Stimulated activated naive CD4-positive, alpha-beta T cell treated with Interleukin-2 at 50 U/mL for 16 hours (primary cell): ENCODE results near the gene SGCD.

Experiments
- DNase-seq: peaks from one replicate; lab custom pipeline; 2025; lab: John Stamatoyannopoulos, UW

Gene SGCD

DNA sequence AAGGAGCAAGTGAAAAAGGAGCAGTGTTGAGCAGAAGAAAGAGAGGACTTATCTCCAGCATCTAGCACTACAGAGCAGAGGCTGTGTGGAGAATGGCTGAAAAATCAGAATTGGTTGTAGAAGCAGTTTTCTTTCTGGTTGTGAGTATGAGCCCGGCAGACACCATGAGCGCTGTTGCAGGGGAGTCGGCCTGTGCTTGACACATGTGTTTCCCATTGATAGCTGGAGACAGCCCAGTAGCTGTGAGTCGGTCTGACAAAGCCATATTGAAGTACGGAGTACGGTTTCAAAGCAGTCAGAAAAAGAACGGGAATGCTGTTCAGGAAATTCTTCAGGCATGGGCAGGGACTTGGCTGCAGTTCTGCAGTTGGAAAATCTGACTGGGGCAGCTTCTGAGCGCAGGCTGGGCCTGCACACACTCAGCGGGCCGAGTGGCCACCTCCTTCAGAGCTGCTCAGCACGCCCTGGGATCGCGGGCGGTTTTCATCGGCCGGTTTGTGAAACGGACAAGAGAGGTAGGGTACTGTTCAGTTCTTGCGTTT, at the start of gene SGCD:
Gene SGCD (plus strand): TSS at position 447 of the 542 bp plus-strand sequence.
- DNase-seq: no peak

DNA sequence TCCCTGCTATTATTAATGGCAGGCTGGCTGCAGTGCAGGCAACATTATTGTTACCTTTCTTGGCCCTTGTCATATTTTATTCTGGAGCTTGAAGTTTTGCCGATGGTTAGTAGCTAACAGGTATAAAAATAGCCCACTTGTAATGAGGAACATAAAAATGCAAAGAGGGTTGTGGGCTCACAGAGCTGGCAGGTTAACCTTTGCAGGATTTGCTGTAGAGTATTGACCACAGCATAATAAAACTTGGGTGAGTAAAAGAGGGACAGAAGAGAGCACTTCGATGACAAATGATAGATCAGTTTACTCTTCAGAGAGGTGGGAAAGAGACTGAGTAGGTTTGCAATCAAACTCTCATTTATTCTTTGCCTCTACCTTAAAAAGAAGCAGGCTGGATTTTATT, 49.7 kb upstream of the SGCD start:
- no peak for DNase-seq

DNA sequence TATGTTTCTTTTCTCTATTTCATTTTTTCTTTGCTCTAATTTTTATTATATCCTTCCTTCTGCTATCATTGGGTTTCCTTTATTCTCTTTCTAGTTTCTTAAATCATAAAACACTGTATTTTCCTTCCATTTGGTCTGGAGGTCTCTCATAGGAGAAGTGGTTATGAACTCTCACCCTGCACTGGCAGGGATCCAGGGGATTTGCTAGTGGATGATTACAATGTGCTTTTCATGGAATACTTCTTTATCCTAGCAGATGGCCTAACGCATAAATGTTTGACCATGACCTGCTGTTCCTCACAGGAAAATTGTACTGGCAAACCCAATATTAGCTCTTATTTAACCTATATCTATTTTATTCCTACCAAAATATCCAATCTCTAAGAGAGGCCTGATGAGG, 31.5 kb upstream of the SGCD start:
- DNase-seq: no peak

DNA sequence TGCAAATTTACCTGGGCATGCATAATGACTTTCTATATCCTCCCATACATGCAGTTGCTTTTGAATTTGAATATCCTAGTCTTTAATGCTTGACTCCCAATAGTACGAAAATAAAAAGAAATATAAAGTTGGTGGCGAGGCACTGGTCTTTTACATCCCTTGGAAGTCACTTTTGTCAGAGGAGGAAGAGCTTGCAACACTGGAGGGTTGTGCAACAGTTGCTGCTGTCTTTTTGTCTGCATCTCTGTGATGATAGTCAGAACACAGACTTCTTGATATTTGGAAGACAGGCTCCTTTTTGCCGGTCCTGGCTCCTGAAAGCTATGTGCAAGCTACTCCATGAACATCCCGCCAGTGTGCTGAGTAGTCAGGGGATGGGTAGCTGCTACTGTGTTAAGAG, 16.8 kb upstream of the SGCD start:
- DNase-seq: no peak

DNA sequence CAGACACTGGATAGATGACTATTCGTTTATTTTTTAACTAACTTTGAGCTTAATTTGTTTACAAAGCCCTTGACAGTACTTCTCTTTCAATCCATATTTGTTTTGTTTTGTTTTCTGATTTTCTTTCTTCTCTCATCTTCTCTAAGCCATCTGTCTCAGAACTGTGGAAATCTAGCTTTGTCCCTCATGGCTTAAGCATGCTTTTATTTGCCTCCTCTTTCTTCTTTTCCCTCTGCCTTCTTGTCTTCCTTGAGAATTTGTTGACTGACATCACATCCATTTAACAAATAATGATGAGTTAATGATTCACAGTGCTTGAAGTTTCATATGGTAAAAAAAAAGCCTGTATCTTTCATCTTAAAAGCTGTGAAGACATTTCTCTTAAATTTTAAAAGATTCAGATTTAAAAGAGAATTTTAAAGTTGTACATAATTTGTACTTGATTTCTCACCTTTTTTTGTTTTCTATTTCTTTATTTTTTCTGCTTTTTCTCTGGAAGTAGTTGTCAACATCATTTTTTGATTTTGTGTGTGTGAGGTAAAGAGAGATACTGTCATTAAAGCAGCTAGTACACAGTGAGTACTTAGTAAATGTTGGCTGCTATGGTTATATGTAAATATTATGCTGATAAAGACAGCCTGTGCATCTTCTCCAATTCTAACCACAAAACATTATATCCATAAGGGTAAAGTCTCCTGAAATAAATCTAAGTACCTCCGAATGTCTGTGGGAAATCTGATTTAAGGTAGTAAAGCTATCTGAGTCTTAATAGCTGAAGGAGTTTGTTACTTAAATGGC, 13.9 kb upstream of the SGCD start:
- DNase-seq: no peak

DNA sequence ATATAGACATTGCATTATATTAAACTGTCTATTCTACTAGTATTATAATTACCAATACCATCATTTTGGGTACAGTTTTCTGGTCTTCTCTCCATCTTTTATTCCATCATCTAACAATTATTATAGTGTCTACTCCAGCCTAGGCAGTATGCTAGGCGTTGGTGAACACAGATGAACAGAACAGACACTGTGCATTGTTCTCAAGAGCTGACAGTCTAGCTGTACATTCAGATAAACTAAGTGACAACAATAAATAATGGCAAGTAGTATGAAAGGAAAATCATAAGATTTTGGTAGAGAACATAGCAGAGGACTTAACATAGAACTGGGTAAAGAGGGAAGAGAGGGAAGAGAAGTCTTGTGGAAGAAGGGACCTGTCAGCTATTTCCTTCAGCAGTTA, 12.5 kb upstream of the SGCD start:
- no peak for DNase-seq

DNA sequence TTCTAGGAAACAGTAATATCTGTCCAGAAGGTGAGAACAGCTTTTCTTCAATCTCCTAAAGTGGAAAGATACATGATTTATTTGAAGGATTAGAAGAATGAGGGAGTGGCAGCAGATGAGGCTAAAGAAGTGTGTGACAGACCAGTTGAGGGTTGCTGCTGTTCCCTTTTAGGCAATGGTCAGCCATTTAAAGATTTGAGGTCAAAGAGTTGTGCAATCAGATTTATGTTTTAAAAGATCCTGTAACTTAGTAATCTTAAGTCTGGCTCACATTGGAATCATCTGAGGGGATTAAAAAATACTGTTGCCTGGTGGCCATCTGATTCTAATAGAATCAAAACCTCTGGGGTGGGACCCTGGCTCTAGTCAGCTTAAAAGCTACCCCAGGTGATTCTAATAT, 4.3 kb upstream of the SGCD start:
- DNase-seq: no peak

DNA sequence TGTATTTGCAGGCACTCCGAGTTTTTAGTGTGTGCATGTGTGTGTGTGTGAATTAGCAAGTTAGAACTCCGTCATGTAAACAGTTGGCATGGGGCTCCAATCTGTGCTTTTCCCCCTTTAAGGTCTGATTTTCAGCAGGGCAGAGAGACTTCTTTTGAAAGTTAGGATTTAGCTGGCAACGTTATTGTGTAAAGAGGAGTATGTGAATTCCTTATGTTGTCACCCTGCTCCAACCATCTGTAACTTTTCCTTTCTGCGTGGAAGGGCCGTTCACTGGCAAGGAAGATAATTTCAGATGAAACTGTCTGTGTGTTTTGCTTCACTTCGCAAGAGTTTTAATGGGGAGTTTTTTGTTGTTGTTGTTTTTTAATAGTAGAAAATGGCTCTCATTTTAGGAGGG, 332 bp downstream of the SGCD start:
- DNase-seq: no peak

DNA sequence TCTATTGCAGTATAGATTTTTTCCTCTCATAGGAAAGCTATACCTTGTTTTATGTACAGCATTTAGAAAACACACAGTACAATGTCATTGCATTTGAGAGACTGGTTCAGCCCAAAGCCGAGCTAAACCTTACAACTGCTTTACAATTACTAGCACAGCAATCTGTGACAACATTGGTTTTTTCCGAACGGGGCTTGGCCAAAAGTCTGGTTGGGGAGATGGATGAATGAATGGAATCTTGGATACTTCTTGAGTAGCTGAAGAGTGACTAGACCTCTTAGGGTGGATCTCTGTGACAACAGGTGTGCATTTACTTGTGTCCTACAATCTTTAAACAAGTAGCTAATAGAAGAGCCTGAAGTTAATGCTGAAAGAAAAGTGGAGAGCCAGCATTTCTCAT, 1.2 kb downstream of the SGCD start:
- no peak for DNase-seq

DNA sequence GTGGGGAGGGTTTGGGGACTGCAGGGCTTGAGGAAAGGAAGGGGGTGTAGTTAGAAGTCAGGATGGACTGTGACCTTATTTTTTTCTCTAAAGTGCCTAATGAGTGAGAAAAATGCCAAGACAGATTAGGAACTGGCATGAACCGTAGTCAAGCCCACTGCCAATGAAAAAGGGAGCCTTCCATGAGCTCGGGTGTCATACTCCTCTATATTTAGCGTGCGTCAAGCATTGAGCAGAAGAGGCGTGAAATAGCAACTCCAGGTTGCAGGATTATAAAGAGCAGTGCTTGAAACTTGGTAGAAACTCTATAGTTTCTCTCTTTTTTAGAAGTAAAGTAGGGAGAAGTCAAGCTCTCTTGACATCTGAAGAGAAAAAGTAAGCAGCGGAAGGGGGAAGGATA, 1.8 kb downstream of the SGCD start:
- no peak for DNase-seq

DNA sequence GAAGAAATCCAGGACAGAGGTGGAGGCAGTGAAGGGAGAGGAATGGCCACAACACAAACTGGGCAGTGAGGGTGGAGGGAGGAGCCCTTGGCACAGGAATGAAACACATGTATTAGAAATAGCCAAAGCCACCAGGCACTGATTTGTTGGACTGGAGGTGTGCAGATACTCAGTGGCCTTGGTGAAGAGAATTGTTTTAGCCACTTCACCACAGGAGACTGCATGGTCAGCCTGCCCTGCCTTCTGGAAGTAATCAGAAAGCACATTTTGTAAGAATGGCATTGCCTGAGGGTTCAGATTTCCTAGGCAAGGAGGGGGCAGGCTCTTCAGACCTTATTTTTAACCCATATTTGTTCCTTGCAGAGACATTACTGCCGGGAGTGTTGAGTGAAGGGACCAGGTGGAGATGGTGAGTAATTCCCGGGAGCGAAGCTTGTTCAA, 2.2 kb downstream of the SGCD start:
- DNase-seq: no peak

DNA sequence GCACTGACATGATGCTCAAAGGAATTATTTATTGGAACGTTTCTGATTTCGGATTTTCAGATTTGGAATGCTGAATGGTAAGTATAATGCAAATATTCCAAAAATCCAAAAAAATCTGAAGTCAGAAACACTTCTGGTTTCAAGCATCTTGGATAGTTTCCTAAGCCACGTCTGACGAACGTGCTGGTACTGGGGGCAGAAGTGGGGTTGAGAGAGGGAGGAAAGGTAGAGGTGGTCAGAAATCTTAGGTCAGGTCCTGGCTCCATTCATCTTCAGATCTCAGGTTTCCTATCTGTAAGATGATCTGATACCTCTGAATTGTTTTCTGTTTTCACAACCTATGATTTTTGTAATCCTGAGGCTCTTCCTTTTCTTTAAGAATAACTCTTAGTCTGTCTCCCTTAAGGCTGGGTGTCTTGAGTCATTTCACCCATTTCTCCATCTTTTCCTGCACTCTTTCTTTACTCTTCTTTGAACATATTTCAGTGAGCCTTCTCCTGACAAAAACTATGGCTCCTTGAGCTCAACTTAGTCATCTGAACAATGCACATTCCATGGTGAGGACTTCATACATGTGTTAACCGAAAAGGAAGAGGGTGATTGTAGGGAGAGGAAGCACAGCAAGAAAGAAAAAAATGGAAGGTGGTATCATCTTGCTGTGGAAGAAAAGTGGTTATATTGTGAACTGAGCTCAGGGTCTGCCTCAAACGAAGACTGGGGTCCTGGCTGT, 3.3 kb downstream of the SGCD start:
- no peak for DNase-seq

DNA sequence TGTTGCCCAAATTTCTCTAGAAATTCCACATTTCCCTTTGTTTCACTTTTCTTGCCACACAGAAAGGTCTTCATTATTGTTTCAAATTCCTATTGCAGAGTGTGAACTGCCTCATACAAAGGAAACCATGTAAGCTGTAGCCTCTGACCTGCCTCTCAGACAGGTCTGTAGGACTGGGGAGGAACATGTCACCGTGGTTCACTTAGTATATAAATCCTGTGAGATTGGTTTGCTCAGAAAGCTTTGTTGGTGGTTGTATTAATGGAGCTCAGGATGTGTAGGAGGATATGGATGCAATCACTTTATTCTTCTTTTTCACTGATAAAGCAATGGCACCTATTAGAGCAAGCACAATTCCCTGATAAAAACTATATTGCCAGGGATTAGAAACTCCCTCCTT, 4.2 kb downstream of the SGCD start:
- DNase-seq: no peak

DNA sequence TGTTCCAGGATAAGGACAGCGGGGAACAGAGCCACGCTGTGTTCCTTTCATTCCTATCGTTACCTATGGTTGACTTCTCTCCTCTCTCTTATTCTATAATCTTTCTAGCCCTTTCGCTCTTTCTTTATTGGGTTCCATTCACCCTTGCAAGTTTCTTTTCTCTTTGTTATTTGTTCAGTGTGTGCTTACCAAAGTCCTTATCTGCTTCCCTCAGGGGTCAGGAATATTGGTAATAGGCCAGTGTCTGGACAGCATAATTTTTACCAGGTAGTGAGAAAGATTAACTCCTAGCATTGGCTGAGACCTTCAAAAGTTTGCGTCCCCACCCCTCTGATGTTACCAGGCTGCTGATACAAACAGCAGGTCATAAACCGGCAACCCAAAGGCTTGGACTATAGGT, 4.9 kb downstream of the SGCD start:
- no peak for DNase-seq

DNA sequence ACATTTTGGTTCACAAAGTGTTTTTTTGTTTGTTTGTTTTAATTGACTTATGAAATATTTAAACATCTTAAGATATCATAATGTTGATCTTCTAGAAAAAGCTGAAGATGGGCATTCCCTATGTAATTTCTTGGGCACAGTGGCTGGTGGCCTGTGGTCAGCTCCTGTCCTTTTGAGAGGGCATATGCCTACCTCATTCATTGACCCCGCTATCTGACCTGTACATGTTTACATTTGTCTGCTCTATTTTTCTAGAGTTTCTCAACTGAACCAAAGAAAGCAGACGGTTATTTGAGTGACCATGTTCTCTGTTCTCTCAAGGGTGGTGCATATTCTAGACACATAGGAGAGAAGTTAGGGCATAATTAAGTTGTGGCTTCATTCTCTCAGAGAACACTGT, 5.3 kb downstream of the SGCD start:
- DNase-seq: no peak

DNA sequence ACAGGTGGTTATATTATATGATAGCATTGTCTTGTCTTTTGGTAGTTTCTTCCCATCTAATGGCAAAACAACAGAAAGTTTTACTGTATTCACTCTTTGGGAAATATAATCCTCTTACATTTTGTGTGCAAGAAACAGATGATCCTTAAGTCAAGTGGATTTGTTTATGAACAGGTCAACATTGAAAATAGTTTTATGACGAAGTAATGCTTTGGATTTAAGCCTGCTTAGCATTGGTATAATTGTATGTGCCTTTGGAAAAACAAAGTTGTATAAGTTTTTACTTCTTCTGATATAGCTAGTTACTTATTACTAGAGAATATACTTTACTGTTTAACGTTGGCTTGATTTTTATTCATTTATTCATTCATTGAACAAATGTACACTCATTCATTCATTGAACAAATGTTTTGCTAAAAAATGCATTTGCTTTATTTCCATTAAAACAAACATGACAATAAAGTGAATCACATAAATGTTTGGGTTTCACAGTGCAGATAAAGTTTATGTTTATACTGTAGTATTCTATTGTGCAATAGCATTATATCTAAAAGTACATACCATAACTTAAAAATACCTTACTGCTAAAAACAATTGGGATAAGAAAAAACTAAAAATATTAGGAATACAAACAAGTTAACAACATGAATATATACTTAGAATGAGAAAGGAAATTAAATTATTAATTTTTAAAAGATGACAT, 12.3 kb downstream of the SGCD start:
- no peak for DNase-seq

DNA sequence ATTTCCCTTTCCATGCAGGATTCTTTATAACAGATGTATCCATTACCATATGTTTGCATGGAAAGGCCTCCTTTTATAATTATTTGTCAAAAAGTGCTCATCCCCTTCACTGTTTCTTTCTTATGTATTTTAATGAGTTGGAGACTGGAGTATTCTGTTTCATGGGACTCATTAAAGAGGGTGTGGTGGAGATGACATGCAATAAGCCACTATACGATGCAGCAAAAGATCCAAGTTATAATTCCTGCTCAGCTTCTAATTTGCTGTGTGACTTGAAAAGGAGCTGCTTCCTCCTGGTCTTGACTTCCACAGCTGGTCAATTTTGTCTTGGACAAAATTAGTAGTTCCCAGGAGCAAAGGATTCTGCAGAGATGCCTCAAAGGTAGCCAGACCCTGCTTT, 13.9 kb downstream of the SGCD start:
- DNase-seq: no peak

DNA sequence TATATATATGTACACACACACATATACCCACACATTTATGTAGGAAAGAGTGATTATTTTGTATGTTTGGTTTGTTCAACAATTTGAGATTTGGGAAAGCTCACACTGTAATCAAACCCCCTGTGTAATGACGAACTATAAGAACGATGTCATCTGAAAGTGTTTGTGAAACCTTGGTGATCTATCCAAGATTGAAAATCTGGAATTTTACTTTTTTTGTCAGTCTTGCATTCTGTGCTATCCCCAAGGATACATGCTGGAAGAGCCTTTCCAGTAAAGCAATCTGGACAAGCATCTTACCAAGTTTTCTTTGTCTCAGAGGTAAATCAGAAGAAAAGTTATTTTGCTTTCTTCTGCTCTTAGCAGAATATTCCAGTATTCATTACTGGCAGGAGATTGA, 23.3 kb downstream of the SGCD start:
- no peak for DNase-seq

DNA sequence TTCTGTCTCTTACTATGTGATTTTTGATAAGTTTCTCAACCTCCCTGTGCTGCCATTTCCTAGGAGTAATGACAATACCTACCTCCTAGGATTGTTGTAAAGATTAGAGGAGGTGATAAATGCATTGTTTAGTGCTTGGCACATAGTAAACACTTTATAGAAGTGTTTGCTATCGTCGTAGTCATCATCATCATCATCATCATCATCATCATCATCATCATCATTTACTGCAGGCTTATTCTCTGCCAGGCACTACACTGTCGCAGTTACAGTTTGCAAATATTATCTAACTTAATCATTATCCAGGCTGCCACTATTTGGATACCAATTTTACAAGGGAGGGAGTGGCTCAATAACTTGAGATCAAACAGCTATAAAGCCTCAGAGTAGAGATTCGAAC, 24.5 kb downstream of the SGCD start:
- DNase-seq: no peak

DNA sequence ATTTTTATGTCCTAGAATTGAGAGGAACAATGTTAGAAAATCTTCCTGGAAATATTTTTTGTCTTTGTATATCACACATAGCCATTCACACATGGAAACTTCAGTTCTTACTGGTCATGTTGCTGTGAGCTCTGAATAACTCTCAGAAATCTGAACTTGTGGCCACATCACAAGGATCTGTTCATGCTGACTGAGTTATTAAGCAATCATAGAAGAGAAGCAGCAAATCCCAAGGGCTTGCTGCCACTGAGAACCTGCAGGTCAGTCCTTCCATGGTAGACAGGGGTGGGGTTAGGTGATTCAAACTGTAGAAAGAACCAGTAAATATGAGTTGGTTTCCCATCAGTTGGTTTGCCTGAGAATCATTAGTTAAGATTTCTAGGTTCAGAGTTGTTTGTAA, 27.6 kb downstream of the SGCD start:
- no peak for DNase-seq

DNA sequence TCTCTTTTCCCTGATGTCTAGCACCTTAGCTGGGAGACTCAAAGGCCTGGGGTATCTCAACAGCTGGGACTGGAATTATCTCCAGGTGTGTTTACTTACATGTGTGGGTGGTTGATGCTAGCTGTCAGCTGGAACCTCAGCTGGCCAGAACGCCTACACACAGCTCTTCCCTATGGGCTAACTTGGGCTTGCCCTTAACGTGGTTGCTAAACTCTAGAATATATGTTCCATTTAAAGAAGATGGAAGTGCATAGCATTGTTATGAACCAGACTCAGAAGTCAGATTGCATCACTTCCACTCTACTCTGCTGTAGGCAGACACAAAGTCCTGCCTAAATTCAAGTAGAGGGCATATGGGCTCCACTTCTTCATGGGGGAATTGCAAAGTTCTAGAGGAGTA, 29.3 kb downstream of the SGCD start:
- DNase-seq: no peak

DNA sequence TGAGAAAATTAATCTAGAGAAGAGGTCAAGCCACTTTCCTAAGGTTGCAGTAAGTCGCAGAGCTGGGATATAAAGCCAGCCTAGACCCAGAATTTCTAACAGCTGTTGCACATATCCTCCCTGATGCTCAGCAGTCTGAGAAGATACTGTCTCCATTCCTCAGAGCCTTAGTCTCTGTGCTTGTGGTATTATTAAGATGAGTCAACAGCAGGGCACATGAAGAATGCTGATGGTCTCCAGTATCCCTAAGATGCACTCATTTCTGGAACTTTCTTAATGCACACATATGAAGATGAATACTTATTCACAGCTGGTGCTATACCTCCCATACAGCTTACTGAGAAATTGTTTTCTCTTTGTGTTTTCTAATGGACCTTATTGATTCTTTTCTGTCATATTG, 32.5 kb downstream of the SGCD start:
- no peak for DNase-seq
